ENCODE results near the gene SF1. TPM values are rescaled to one million over a fixed set of nuclear protein-coding genes. Genes with fewer than 3 reads are reported as not detected.
A peak's percentile ranks its signal among the peaks of the same experiment; 100 is the strongest.

SF1 gene
- total and polyA plus RNA-seq, 2 of the 8 experiments (the other 6 are each of a cell fraction or from before 2014, with no cell fraction given), result 72.7 to 353 TPM

GRCh38 chr11:64762674-64763525 lies 15.4 kb downstream of the SF1 start (continued):
- TF ChIP-seq KDM4A (IDR thresholded peaks at IDR 0.05; ENCODE audit: low read depth, low read length, severe bottlenecking) (no peak), EZH2 (IDR thresholded peaks at IDR 0.05; ENCODE audit: low read depth, low read length, severe bottlenecking) (no peak), JUND (IDR thresholded peaks at IDR 0.05; ENCODE audit: low read length) (peak; percentile 8; the same call in 1 of the 2 replicates), MAX (IDR thresholded peaks at IDR 0.05) (peak; percentile 79), ATF2 (IDR thresholded peaks at IDR 0.05; ENCODE audit: low read length) (peak; percentile 80), SRF (IDR thresholded peaks at IDR 0.05; ENCODE audit: low read depth, low read length) (no peak), CTBP2 (IDR thresholded peaks at IDR 0.05; ENCODE audit: borderline replicate concordance, insufficient read depth, insufficient read length, low read length) (no peak), SIN3A (conservative IDR thresholded peaks at IDR 0.05 in 1 of 2, IDR thresholded peaks at IDR 0.05 in 1 of 2; ENCODE audit: low read depth in 1 of 2, low read length in 2 of 2) (peak; percentile 64 to 86; a peak in 3 of 4 replicates), CHD1 (IDR thresholded peaks at IDR 0.05; ENCODE audit: low read depth, low read length) (no peak), EP300 (IDR thresholded peaks at IDR 0.05; ENCODE audit: borderline replicate concordance in 1 of 2, low read depth in 2 of 2, low read length in 2 of 2) (0 out of 3 replicates have a peak, but pooled peaks of 1 of the 2 experiments have one; percentile 38), RAD21 (IDR thresholded peaks at IDR 0.05 in 1 of 2, conservative IDR thresholded peaks at IDR 0.05 in 1 of 2; ENCODE audit: low read depth in 2 of 2, low read length in 2 of 2) (no peak), CREB1 (IDR thresholded peaks at IDR 0.05) (peak; percentile 51), TCF12 (IDR thresholded peaks at IDR 0.05; ENCODE audit: low read depth, low read length) (peak; percentile 85; the same call in 1 of the 2 replicates), EGR1 (IDR thresholded peaks at IDR 0.05; ENCODE audit: borderline replicate concordance, low read depth, low read length) (peak; percentile 31; the same call in 1 of the 2 replicates), BACH1 (IDR thresholded peaks at IDR 0.05; ENCODE audit: low read length) (no peak), RXRA (IDR thresholded peaks at IDR 0.05; ENCODE audit: insufficient read depth, low read depth, low read length) (0 out of 2 replicates have a peak, but pooled peaks have one; percentile 42), BRCA1 (IDR thresholded peaks at IDR 0.05; ENCODE audit: low read depth, low read length) (no peak), YY1 (IDR thresholded peaks at IDR 0.05; ENCODE audit: low read depth, low read length) (no peak), SUZ12 (IDR thresholded peaks at IDR 0.05; ENCODE audit: low read length) (no peak), BCL11A (IDR thresholded peaks at IDR 0.05; ENCODE audit: low read depth in 2 of 2, low read length in 2 of 2) (no peak), SP1 (IDR thresholded peaks at IDR 0.05; ENCODE audit: low read depth, low read length) (peak; percentile 9; the same call in 1 of the 2 replicates)

All from H1 (cell line).